D341Med (cell line): ENCODE data around the gene DNAH2.
A peak's percentile ranks its signal among the peaks of the same experiment; 100 is the strongest.

ENCODE experiments used
- DNase-seq: peaks from one replicate; pipeline ENCODE4 v3.0.0; 2012; ENCODE audit warnings: low spot score

DNAH2 gene

GRCh38 chr17:7702776-7703175 lies 14.8 kb upstream of the DNAH2 start:
- DNase-seq: no peak

- peak; percentile 40 for DNase-seq
These were observed 13.7 kb upstream of the DNAH2 start for GRCh38 chr17:7703584-7704479.

DNA sequence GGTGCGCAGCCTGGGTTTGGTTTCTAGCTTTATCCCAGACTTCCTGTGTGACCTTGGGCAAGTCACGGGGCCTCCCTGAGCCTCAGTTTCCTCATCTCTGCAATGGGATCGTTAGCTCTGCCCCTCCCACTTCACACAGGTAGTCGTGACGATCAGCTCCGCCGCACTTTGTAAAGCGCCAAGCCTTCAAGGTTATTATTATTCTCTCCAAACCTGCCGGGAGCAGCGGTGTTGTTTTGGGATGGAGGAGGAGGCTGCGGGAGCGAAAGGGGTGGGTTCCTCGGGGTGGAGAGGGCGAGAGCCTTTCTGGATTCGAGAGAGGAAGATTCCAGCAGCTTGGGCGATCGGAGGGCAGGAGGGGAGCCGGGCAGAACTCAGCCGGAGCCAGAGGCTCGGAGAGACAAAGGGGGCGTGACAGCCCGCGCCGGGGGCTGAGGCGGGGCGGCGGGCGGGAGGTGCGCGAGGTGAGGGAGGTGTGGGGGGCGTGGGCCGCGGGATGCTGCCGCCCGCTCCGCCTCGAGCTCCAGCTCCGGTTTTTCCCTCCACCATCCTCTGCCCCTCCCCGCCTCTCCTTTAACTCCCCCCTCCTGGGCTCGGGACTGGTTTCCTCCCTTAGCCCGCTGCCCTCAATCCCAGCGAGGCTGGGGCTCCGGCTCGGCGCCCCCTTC lies 12.8 kb upstream of the DNAH2 start, which contains the start of gene EFNB3:
TSS of gene EFNB3 (plus strand) at position 602 of the 668 bp plus-strand sequence. CDS start 397 bp downstream, outside the sequence.
- DNase-seq: peak; percentile 82

- DNase-seq: peak; percentile 32
These were observed 12.0 kb upstream of the DNAH2 start for GRCh38 chr17:7705269-7706255.

- no peak for DNase-seq
These were observed 10.8 kb upstream of the DNAH2 start for GRCh38 chr17:7706631-7707354.

DNA sequence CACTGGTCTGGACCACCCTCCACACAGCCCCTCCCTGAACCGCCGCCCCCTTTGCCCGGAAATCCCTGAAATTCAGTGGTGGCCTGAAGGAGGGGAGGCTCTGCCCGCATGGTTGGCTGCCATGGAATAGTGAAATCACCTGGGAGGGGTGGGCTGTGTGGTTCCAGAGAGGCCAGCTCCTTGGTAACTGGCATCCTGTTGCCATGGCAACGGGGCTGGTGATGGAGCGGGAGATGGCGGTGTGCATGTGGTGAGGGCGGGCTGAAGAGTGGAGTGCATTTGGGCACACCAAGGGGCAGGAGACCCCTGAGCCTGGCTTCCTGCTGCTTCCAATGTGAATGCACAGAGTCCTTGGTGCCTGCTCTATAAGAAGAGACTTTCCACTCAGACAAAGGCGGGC lies 10.1 kb upstream of the DNAH2 start:
- no peak for DNase-seq

DNA sequence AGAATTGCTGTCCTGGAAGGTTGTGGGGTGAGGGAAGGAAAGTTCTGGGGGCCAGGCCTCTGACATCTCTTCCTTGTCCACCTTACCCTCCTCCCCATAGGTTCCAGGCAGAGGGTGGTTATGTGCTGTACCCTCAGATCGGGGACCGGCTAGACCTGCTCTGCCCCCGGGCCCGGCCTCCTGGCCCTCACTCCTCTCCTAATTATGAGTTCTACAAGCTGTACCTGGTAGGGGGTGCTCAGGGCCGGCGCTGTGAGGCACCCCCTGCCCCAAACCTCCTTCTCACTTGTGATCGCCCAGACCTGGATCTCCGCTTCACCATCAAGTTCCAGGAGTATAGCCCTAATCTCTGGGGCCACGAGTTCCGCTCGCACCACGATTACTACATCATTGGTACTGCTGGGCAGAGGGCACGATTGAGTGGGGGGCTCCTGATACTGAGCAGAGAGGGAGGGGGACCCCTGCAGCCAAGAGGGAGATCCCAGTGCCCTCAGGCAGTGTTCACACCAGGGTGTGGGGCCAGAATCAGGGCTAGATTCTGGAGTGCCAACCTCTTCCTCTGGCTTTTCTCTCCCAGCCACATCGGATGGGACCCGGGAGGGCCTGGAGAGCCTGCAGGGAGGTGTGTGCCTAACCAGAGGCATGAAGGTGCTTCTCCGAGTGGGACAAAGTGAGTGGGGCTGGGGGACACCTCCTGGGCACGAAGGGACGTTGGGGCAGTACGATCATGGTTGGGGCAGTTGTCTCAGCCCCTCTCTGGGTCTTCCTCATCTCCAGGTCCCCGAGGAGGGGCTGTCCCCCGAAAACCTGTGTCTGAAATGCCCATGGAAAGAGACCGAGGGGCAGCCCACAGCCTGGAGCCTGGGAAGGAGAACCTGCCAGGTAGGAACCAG lies 9.4 kb upstream of the DNAH2 start:
- DNase-seq: no peak

DNA sequence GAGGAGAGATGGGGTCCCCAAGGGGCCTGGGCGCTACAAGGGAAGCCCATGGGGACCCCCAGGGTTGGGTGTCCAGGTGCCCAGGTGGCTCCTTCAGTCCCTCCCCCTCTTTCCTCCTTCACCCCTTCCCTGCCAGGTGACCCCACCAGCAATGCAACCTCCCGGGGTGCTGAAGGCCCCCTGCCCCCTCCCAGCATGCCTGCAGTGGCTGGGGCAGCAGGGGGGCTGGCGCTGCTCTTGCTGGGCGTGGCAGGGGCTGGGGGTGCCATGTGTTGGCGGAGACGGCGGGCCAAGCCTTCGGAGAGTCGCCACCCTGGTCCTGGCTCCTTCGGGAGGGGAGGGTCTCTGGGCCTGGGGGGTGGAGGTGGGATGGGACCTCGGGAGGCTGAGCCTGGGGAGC lies 8.5 kb upstream of the DNAH2 start:
- DNase-seq: no peak

DNA sequence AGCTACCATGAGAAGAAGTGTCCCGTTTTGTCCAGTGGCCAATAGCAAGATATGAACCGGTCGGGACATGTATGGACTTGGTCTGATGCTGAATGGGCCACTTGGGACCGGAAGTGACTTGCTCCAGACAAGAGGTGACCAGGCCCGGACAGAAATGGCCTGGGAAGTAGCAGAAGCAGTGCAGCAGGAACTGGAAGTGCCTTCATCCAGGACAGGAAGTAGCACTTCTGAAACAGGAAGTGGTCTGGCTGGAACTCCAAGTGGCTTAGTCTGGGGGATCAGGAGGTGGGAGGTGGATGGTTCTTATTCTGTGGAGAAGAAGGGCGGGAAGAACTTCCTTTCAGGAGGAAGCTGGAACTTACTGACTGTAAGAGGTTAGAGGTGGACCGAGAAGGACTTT lies 7.2 kb upstream of the DNAH2 start:
- no peak for DNase-seq

GRCh38 chr17:7711051-7711755 lies 6.3 kb upstream of the DNAH2 start:
- DNase-seq: no peak

DNA sequence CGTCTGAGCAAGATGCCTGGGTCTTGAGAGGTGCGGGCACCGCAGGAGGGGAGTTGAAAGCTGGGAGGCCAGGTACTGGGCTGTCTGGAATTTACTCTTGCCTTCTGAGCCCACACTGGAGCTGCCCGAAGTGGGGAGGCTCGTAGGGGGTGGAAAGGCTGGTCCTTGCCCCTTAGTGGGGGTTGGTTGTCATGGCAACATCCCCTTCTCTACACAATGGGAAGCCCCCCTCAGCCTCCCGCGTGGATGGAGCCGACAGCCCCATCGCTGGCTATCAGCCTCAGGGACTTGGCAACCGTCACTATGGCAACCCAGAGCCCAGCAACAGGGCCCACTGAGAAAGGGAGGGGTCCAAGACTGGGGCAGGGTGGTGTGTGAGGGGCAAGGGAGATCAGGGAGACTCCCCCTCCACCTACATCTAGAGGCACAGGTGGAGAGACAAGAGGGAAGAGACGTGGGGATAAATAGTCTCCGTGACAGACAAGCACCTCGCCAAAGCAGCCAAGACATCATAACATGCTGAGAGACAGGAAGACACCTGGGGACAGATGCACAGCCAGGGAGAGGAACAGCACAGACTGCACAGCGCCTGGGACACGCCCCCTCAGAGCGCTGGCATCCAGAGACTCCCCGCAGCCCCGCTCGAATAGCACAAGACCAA lies 5.3 kb upstream of the DNAH2 start:
- no peak for DNase-seq

DNA sequence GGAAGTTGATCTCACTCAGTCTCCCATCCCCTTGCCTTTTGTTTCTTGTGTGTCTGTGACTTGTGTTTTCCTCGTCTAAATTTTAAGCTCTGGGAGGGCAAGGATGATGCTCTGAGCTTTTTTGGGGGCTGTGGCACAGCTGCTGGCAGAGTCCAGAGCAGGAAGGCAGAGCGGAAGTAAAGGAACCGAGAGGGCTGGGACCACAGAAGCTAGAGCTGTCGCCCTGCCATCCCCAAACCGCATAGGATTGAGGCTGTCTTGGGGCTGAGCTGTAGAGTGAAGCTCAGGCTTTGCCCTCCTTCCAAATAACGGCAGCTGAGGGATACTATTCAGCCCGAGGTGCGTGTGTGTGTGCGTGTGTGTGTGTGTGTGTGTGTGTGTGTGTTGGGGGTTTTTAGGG lies 3.8 kb upstream of the DNAH2 start:
- no peak for DNase-seq

GRCh38 chr17:7714721-7715594 lies 2.6 kb upstream of the DNAH2 start:
- DNase-seq: no peak

GRCh38 chr17:7715936-7716886 lies 1.3 kb upstream of the DNAH2 start:
- DNase-seq: no peak

GRCh38 chr17:7717756-7718350 lies 309 bp downstream of the DNAH2 start:
- no peak for DNase-seq

DNA sequence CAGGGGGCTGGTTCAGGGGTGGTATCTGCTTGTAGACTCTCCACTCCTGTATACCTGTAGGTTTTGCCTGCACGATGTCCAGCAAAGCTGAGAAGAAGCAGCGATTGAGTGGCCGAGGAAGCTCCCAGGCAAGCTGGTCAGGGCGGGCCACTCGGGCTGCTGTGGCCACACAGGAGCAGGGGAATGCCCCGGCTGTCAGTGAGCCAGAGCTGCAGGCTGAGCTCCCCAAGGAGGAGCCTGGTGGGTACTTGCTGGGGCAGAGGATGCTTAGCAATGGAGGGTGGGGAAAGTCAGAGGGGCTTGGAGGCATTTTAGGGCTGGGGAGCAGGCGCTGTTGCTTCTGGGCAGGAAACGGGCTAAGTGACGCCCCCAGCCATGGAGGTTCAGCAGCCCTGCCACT lies 2.1 kb downstream of the DNAH2 start:
- DNase-seq: no peak

GRCh38 chr17:7720125-7720524 lies 2.6 kb downstream of the DNAH2 start:
- DNase-seq: no peak
